ENCODE data around the gene RHBDL2. TPM values are rescaled to one million over a fixed set of nuclear protein-coding genes. Genes with fewer than 3 reads are reported as not detected.

The RHBDL2 gene
- total RNA-seq, 1 donor from 2014 or later = not detected

GRCh38 chr1:38929476-38929875, 12.2 kb downstream of the RHBDL2 start:
- no peaks in the 10 kb centered on the region for H3K9me3 Mint-ChIP-seq (ENCODE audit: unreplicated experiment)
- H3K27ac Mint-ChIP-seq (ENCODE audit: unreplicated experiment) = no peak overlapping the region
- H3K4me1 Mint-ChIP-seq (ENCODE audit: unreplicated experiment) = peaks cover 18% of the 10 kb centered on the region
- DNase-seq (ENCODE audit: extremely low spot score, unreplicated experiment) = no peak
- no peak overlapping the region for H3K4me3 Mint-ChIP-seq (ENCODE audit: unreplicated experiment)
- TF ChIP-seq, protein P1, sequence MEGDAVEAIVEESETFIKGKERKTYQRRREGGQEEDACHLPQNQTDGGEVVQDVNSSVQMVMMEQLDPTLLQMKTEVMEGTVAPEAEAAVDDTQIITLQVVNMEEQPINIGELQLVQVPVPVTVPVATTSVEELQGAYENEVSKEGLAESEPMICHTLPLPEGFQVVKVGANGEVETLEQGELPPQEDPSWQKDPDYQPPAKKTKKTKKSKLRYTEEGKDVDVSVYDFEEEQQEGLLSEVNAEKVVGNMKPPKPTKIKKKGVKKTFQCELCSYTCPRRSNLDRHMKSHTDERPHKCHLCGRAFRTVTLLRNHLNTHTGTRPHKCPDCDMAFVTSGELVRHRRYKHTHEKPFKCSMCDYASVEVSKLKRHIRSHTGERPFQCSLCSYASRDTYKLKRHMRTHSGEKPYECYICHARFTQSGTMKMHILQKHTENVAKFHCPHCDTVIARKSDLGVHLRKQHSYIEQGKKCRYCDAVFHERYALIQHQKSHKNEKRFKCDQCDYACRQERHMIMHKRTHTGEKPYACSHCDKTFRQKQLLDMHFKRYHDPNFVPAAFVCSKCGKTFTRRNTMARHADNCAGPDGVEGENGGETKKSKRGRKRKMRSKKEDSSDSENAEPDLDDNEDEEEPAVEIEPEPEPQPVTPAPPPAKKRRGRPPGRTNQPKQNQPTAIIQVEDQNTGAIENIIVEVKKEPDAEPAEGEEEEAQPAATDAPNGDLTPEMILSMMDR (IDR thresholded peaks at IDR 0.05) = no peak
- no peaks in the 10 kb centered on the region for H3K27me3 Mint-ChIP-seq (ENCODE audit: unreplicated experiment)
- H3K36me3 Mint-ChIP-seq (ENCODE audit: unreplicated experiment) = no peaks in the 10 kb centered on the region

DNA sequence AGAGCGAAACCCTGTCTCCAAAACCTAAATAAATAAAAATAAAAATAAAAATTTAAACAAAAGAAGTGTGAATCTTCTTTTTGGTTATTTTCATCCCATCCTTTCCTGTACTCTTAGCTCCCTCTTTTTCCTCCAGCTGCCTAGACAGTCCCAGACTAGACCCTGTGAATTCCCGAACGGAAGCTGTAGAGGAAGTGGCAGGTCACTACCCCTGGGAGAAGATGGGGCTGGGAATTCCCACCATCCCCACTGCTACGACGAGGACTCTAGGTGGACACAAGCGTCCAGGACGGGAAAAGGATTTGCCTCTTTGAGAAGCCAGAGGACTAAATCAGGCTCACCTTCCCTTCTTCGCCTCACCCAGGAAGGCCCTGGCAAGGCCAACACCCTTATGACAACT, 12.6 kb downstream of the RHBDL2 start:
- Mint-ChIP-seq H3K27me3 (ENCODE audit: unreplicated experiment) (no peaks in the 10 kb centered on the region), H3K9me3 (ENCODE audit: unreplicated experiment) (no peaks in the 10 kb centered on the region), H3K27ac (ENCODE audit: unreplicated experiment) (no peak overlapping the region), H3K4me1 (ENCODE audit: unreplicated experiment) (peaks cover 18% of the 10 kb centered on the region), H3K4me3 (ENCODE audit: unreplicated experiment) (no peak overlapping the region), H3K36me3 (ENCODE audit: unreplicated experiment) (no peaks in the 10 kb centered on the region)
- TF ChIP-seq, protein P1 (IDR thresholded peaks at IDR 0.05) = no peak
- no peak for DNase-seq (ENCODE audit: extremely low spot score, unreplicated experiment)

- no peak overlapping the region for H3K27ac Mint-ChIP-seq (ENCODE audit: unreplicated experiment)
- TF ChIP-seq, protein P1 (IDR thresholded peaks at IDR 0.05) = no peak
- H3K36me3 Mint-ChIP-seq (ENCODE audit: unreplicated experiment) = peaks cover 4% of the 10 kb centered on the region
- H3K4me3 Mint-ChIP-seq (ENCODE audit: unreplicated experiment) = no peak overlapping the region
- H3K9me3 Mint-ChIP-seq (ENCODE audit: unreplicated experiment) = no peaks in the 10 kb centered on the region
- no peak for DNase-seq (ENCODE audit: extremely low spot score, unreplicated experiment)
- H3K4me1 Mint-ChIP-seq (ENCODE audit: unreplicated experiment) = peaks cover 9% of the 10 kb centered on the region
- no peaks in the 10 kb centered on the region for H3K27me3 Mint-ChIP-seq (ENCODE audit: unreplicated experiment)
Measured at GRCh38 chr1:38926091-38926490, 15.5 kb downstream of the RHBDL2 start.

- no peak for DNase-seq (ENCODE audit: extremely low spot score, unreplicated experiment)
- Mint-ChIP-seq H3K36me3 (ENCODE audit: unreplicated experiment) (peaks cover 4% of the 10 kb centered on the region), H3K9me3 (ENCODE audit: unreplicated experiment) (no peaks in the 10 kb centered on the region), H3K27ac (ENCODE audit: unreplicated experiment) (no peak overlapping the region), H3K27me3 (ENCODE audit: unreplicated experiment) (no peaks in the 10 kb centered on the region), H3K4me3 (ENCODE audit: unreplicated experiment) (no peak overlapping the region), H3K4me1 (ENCODE audit: unreplicated experiment) (peaks cover 6% of the 10 kb centered on the region)
- TF ChIP-seq, protein P1 (IDR thresholded peaks at IDR 0.05) = no peak
Measured at GRCh38 chr1:38925391-38925790, 16.2 kb downstream of the RHBDL2 start.

DNA sequence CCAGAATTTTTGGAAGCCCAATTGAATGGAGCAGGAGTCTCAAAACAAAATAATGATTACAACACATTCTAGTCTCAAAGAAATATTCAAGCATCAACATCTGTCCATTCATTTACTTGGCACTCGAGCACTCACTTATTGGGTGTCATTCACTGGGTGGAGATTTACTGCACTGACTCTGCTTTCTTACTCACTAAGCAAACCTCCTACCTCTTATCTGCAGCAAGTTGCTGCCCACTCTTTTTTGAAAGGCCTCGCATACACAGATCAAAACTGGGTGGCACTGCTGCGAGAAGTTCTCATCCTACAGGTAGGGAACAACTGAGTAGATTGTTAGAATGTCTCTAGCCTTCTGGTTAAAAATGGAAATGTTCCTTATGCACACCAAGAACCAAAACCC, 18.0 kb downstream of the RHBDL2 start:
- H3K27ac Mint-ChIP-seq (ENCODE audit: unreplicated experiment) = no peak overlapping the region

More for the DNA sequence above, 18.0 kb downstream of the RHBDL2 start:
- TF ChIP-seq, protein P1 (IDR thresholded peaks at IDR 0.05) = no peak
- Mint-ChIP-seq H3K36me3 (ENCODE audit: unreplicated experiment) (peaks cover 6% of the 10 kb centered on the region), H3K9me3 (ENCODE audit: unreplicated experiment) (no peaks in the 10 kb centered on the region), H3K4me3 (ENCODE audit: unreplicated experiment) (no peak overlapping the region), H3K4me1 (ENCODE audit: unreplicated experiment) (no peaks in the 10 kb centered on the region), H3K27me3 (ENCODE audit: unreplicated experiment) (no peaks in the 10 kb centered on the region)
- DNase-seq (ENCODE audit: extremely low spot score, unreplicated experiment) = no peak
